Measurements from ENCODE around the gene HMCN1. TPM values are rescaled to one million over a fixed set of nuclear protein-coding genes. Genes with fewer than 3 reads are reported as not detected.

The HMCN1 gene
- total RNA-seq, 2 donors from 2014 or later = 1.3 to 3.7 TPM

GRCh38 chr1:185695299-185695698, 38.9 kb upstream of the HMCN1 start:
- no peak for DNase-seq
- no peak overlapping the region for H3K27ac ChIP-seq
- no peak overlapping the region for H3K9ac ChIP-seq (ENCODE audit: low read depth in 2 of 2, low read length in 2 of 2)
- no peak for TF ChIP-seq CTCF (IDR thresholded peaks at IDR 0.05)
- H3K36me3 ChIP-seq = no peaks in the 10 kb centered on the region
- H3K4me3 ChIP-seq = no peak overlapping the region
- intact Hi-C loops (cut with DNase I) = no loop called here
- H3K9me3 ChIP-seq = no peaks in the 10 kb centered on the region
- H3K27me3 ChIP-seq = no peaks in the 10 kb centered on the region
- peaks cover 5% of the 10 kb centered on the region for H3K4me1 ChIP-seq

GRCh38 chr1:185696422-185697150, 37.6 kb upstream of the HMCN1 start:
- TF ChIP-seq CTCF (IDR thresholded peaks at IDR 0.05) = no peak
- Histone ChIP-seq H3K9ac (ENCODE audit: low read depth in 2 of 2, low read length in 2 of 2) (no peak overlapping the region), H3K27me3 (no peaks in the 10 kb centered on the region), H3K4me3 (no peak overlapping the region), H3K27ac (no peak overlapping the region), H3K9me3 (no peaks in the 10 kb centered on the region), H3K36me3 (no peaks in the 10 kb centered on the region), H3K4me1 (peaks cover 5% of the 10 kb centered on the region)
- no peak for DNase-seq
- intact Hi-C loops (cut with DNase I) = no loop called here

GRCh38 chr1:185699874-185700273, 34.3 kb upstream of the HMCN1 start:
- Histone ChIP-seq H3K4me3 (no peak overlapping the region), H3K36me3 (no peaks in the 10 kb centered on the region), H3K9ac (ENCODE audit: low read depth in 2 of 2, low read length in 2 of 2) (no peak overlapping the region), H3K9me3 (no peaks in the 10 kb centered on the region), H3K27me3 (no peaks in the 10 kb centered on the region), H3K27ac (no peak overlapping the region), H3K4me1 (no peaks in the 10 kb centered on the region)
- DNase-seq = no peak
- intact Hi-C loops (cut with DNase I) = no loop called here
- TF ChIP-seq CTCF (IDR thresholded peaks at IDR 0.05) = no peak

GRCh38 chr1:185701650-185702049, 32.5 kb upstream of the HMCN1 start:
- intact Hi-C loops (cut with DNase I) = no loop called here

GRCh38 chr1:185704181-185704580, 30.0 kb upstream of the HMCN1 start:
- Histone ChIP-seq H3K36me3 (no peaks in the 10 kb centered on the region), H3K9ac (ENCODE audit: low read depth in 2 of 2, low read length in 2 of 2) (no peak overlapping the region), H3K27ac (no peak overlapping the region), H3K27me3 (no peaks in the 10 kb centered on the region), H3K4me3 (no peak overlapping the region), H3K9me3 (no peaks in the 10 kb centered on the region), H3K4me1 (no peaks in the 10 kb centered on the region)
- intact Hi-C loops (cut with DNase I) = no loop called here
- TF ChIP-seq CTCF (IDR thresholded peaks at IDR 0.05) = no peak
- DNase-seq = no peak

More at GRCh38 chr1:185701650-185702049, 32.5 kb upstream of the HMCN1 start:
- H3K4me3 ChIP-seq = no peak overlapping the region
- no peak overlapping the region for H3K9ac ChIP-seq (ENCODE audit: low read depth in 2 of 2, low read length in 2 of 2)
- no peak for TF ChIP-seq CTCF (IDR thresholded peaks at IDR 0.05)
- H3K27ac ChIP-seq = no peak overlapping the region
- H3K36me3 ChIP-seq = no peaks in the 10 kb centered on the region
- H3K9me3 ChIP-seq = no peaks in the 10 kb centered on the region
- DNase-seq = no peak
- H3K27me3 ChIP-seq = no peaks in the 10 kb centered on the region
- no peaks in the 10 kb centered on the region for H3K4me1 ChIP-seq

Measured in colonic mucosa (tissue), 4 donors.